22Rv1 (cell line): ENCODE measurements around the gene GPA33.

Experiments
- H3K27ac ChIP-seq: fragments of 450-650 bp; 2 replicates; pipeline ENCODE4 v1.5.1; 2017
- CTCF ChIP-seq: fragments of 450-650 bp; IDR thresholded peaks from 2 replicates; pipeline ENCODE4 v1.5.1; 2017; ENCODE audit warnings: mild to moderate bottlenecking
- ZFX ChIP-seq: fragments of 450-650 bp; IDR thresholded peaks from 2 replicates; pipeline ENCODE4 v1.6.1; 2017; ENCODE audit warnings: antibody characterized with exemption, borderline replicate concordance

The GPA33 gene

GRCh38 chr1:167132301-167133010 lies 42.3 kb upstream of the GPA33 start:
- TF ChIP-seq CTCF = no peak
- TF ChIP-seq ZFX = no peak
- no peak overlapping the region for H3K27ac ChIP-seq

DNA sequence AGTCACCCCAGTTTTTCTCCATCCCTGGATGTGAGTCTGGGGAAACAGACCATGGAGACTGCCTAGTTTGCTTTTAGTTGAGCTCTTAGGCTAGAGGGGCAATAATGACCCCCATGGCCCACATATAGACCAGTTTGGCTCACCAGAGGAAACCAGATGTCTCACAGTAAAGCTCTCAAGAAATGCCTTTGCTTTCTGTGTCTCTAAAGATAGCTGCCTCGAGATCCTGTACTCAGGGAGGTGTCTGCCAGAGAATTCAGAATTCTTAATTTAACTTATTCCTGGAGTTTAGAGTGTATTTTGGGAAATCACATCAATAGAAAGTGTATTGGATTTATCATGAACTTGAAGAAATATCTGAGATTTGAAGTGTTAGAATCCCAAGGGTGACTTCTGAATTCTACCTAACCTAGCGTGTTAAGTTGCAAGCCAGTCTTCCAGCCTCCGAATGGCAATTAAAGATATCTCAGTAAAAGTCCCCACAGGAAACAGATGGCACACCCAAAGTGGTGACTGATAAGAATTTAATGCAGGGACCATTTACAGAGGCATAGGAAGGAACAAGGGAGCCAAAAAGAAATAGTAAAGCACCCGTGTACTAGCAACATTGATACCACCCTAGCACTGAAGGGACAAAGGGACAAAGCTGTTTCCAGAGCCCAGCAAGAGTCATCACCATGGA lies 40.8 kb upstream of the GPA33 start:
- TF ChIP-seq CTCF (no peak), ZFX (no peak)
- no peak overlapping the region for H3K27ac ChIP-seq

GRCh38 chr1:167128261-167129227 lies 38.4 kb upstream of the GPA33 start:
- TF ChIP-seq CTCF = no peak; the same call in 1 of the 2 replicates
- TF ChIP-seq ZFX = no peak
- H3K27ac ChIP-seq = no peak overlapping the region

DNA sequence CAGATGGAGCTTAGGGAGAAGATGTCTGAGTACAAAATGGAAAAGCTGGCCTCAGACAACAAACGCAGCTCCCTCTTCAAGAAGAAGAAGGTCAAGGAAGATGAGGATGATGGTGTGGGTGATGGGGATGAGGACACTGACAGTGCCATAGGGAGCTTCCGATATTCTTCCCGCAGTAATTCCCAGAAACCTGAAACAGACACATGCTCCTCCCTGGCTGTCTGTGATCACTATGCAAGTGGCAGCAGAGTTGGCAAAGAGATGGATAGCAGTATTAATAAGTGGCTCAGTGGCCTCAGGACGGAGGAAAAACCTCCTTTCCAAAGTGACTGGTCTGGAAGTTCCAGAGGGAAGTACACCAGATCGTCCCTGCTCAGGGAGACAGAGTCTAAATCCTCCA lies 37.5 kb upstream of the GPA33 start:
- no peak overlapping the region for H3K27ac ChIP-seq
- TF ChIP-seq CTCF = no peak
- TF ChIP-seq ZFX = no peak

DNA sequence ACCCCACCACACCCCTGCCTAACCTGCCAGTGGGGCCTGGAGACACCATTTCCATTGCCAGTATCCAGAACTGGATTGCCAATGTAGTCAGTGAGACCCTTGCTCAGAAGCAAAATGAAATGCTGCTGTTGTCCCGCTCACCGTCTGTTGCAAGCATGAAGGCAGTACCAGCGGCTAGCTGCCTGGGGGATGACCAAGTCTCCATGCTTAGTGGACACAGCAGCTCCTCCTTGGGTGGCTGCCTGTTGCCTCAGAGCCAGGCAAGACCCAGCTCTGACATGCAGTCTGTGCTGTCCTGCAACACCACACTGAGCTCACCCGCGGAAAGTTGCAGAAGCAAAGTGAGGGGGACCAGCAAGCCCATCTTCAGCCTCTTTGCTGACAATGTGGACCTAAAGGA lies 37.1 kb upstream of the GPA33 start:
- no peak overlapping the region for H3K27ac ChIP-seq
- TF ChIP-seq ZFX = no peak
- TF ChIP-seq CTCF = no peak

DNA sequence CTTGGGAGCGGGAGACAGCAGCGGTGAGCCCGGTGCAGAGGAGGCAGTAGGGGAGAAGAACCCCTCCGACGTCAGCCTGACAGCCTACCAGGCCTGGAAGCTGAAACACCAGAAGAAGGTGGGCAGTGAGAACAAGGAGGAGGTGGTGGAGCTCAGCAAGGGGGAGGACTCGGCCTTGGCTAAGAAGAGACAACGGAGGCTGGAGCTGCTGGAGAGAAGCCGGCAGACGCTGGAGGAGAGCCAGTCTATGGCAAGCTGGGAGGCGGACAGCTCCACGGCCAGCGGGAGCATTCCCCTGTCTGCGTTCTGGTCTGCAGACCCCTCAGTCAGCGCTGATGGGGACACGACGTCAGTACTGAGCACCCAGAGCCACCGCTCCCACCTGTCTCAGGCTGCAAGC lies 36.6 kb upstream of the GPA33 start:
- no peak for TF ChIP-seq ZFX
- TF ChIP-seq CTCF = no peak
- H3K27ac ChIP-seq = no peak overlapping the region

GRCh38 chr1:167126317-167126716 lies 36.1 kb upstream of the GPA33 start:
- TF ChIP-seq ZFX = no peak
- peak; percentile 4; the same call in 1 of the 2 replicates for TF ChIP-seq CTCF
- H3K27ac ChIP-seq = no peak overlapping the region
